Measurements from ENCODE around the gene MAGI2. TPM values are rescaled to one million over a fixed set of nuclear protein-coding genes. Genes with fewer than 3 reads are reported as not detected.
"Not testable (repeated sequence)": the region's sequence is repeated elsewhere in the genome, so short reads cannot be mapped to it uniquely, and the experiment has no call there.

MAGI2 gene
- polyA plus RNA-seq, 4 donors = 0.22 to 2.1 (median 1.5) TPM

- Histone ChIP-seq H3K4me3 (ENCODE audit: low read depth in 1 of 3, low read length in 3 of 3) (no peak overlapping the region), H3K27me3 (ENCODE audit: control insufficient read depth in 3 of 3, insufficient read depth in 3 of 3, low read length in 3 of 3) (no peaks in the 10 kb centered on the region), H3K36me3 (ENCODE audit: control insufficient read depth in 3 of 3, insufficient read depth in 2 of 3, low read depth in 1 of 3, low read length in 3 of 3) (no peaks in the 10 kb centered on the region), H3K9me3 (ENCODE audit: control insufficient read depth in 2 of 2, insufficient read depth in 1 of 2, low read depth in 1 of 2, low read length in 1 of 2) (no peaks in the 10 kb centered on the region), H3K4me1 (ENCODE audit: control insufficient read depth in 3 of 3, insufficient read depth in 2 of 3, low read depth in 1 of 3, low read length in 2 of 3) (peaks cover 0 to 24% (median 6%) of the 10 kb centered on the region in 3 donors), H3K27ac (ENCODE audit: low read depth in 1 of 3, low read length in 2 of 3) (no peak overlapping the region)
- no peak for DNase-seq
- no peak for FAIRE-seq
- 29 to 51% (median 48%) methylated on average over 3 of the region's 3 CpGs for WGBS, 3 donors
Observed at GRCh38 chr7:78013386-78013785, 1440.1 kb downstream of the MAGI2 start.

- Histone ChIP-seq H3K27ac (ENCODE audit: low read depth in 1 of 3, low read length in 2 of 3) (no peak overlapping the region), H3K36me3 (ENCODE audit: control insufficient read depth in 3 of 3, insufficient read depth in 2 of 3, low read depth in 1 of 3, low read length in 3 of 3) (no peaks in the 10 kb centered on the region), H3K9me3 (ENCODE audit: control insufficient read depth in 2 of 2, insufficient read depth in 1 of 2, low read depth in 1 of 2, low read length in 1 of 2) (no peaks in the 10 kb centered on the region), H3K27me3 (ENCODE audit: control insufficient read depth in 3 of 3, insufficient read depth in 3 of 3, low read length in 3 of 3) (no peaks in the 10 kb centered on the region), H3K4me3 (ENCODE audit: low read depth in 1 of 3, low read length in 3 of 3) (no peak overlapping the region), H3K4me1 (ENCODE audit: control insufficient read depth in 3 of 3, insufficient read depth in 2 of 3, low read depth in 1 of 3, low read length in 2 of 3) (peaks cover 0 to 15% (median 0%) of the 10 kb centered on the region in 3 donors)
- DNase-seq (no peak), FAIRE-seq (no peak)
- 43 to 72% (median 45%) methylated on average over 5 of the region's 5 CpGs for WGBS, 3 donors
Observed at GRCh38 chr7:78011642-78012041, 1441.8 kb downstream of the MAGI2 start.

- Histone ChIP-seq H3K4me3 (ENCODE audit: low read depth in 1 of 3, low read length in 3 of 3) (no peak overlapping the region), H3K27me3 (ENCODE audit: control insufficient read depth in 3 of 3, insufficient read depth in 3 of 3, low read length in 3 of 3) (no peaks in the 10 kb centered on the region), H3K36me3 (ENCODE audit: control insufficient read depth in 3 of 3, insufficient read depth in 2 of 3, low read depth in 1 of 3, low read length in 3 of 3) (no peaks in the 10 kb centered on the region), H3K4me1 (ENCODE audit: control insufficient read depth in 3 of 3, insufficient read depth in 2 of 3, low read depth in 1 of 3, low read length in 2 of 3) (peaks cover 0 to 11% (median 0%) of the 10 kb centered on the region in 3 donors), H3K9me3 (ENCODE audit: control insufficient read depth in 2 of 2, insufficient read depth in 1 of 2, low read depth in 1 of 2, low read length in 1 of 2) (no peaks in the 10 kb centered on the region), H3K27ac (ENCODE audit: low read depth in 1 of 3, low read length in 2 of 3) (no peak overlapping the region)
- WGBS, 3 donors = 83 to 92% (median 90%) methylated on average over 3 of the region's 3 CpGs
- DNase-seq = no peak
- no peak for FAIRE-seq
Observed at GRCh38 chr7:78007231-78007630, 1446.2 kb downstream of the MAGI2 start.

GRCh38 chr7:78006063-78006755 lies 1447.3 kb downstream of the MAGI2 start:
- no peak for DNase-seq
- Histone ChIP-seq H3K27ac (ENCODE audit: low read depth in 1 of 3, low read length in 2 of 3) (no peak overlapping the region), H3K4me3 (ENCODE audit: low read depth in 1 of 3, low read length in 3 of 3) (no peak overlapping the region), H3K27me3 (ENCODE audit: control insufficient read depth in 3 of 3, insufficient read depth in 3 of 3, low read length in 3 of 3) (no peaks in the 10 kb centered on the region), H3K36me3 (ENCODE audit: control insufficient read depth in 3 of 3, insufficient read depth in 2 of 3, low read depth in 1 of 3, low read length in 3 of 3) (no peaks in the 10 kb centered on the region), H3K4me1 (ENCODE audit: control insufficient read depth in 3 of 3, insufficient read depth in 2 of 3, low read depth in 1 of 3, low read length in 2 of 3) (peaks cover 0 to 11% (median 0%) of the 10 kb centered on the region in 3 donors), H3K9me3 (ENCODE audit: control insufficient read depth in 2 of 2, insufficient read depth in 1 of 2, low read depth in 1 of 2, low read length in 1 of 2) (no peaks in the 10 kb centered on the region)
- FAIRE-seq = no peak
- 95 to 97% (median 96%) methylated on average over 10 of the region's 10 CpGs for WGBS, 3 donors

GRCh38 chr7:78002715-78003114 lies 1450.8 kb downstream of the MAGI2 start:
- no peaks in the 10 kb centered on the region for H3K9me3 ChIP-seq (ENCODE audit: control insufficient read depth in 2 of 2, insufficient read depth in 1 of 2, low read depth in 1 of 2, low read length in 1 of 2)
- 82 to 97% (median 94%) methylated on average over 4 of the region's 4 CpGs for WGBS, 3 donors
- no peak overlapping the region for H3K4me3 ChIP-seq (ENCODE audit: low read depth in 1 of 3, low read length in 3 of 3)
- H3K4me1 ChIP-seq (ENCODE audit: control insufficient read depth in 3 of 3, insufficient read depth in 2 of 3, low read depth in 1 of 3, low read length in 2 of 3) = peaks cover 0 to 11% (median 0%) of the 10 kb centered on the region in 3 donors
- no peak overlapping the region for H3K27ac ChIP-seq (ENCODE audit: low read depth in 1 of 3, low read length in 2 of 3)
- no peak for FAIRE-seq
- H3K36me3 ChIP-seq (ENCODE audit: control insufficient read depth in 3 of 3, insufficient read depth in 2 of 3, low read depth in 1 of 3, low read length in 3 of 3) = no peaks in the 10 kb centered on the region
- no peak for DNase-seq
- H3K27me3 ChIP-seq (ENCODE audit: control insufficient read depth in 3 of 3, insufficient read depth in 3 of 3, low read length in 3 of 3) = no peaks in the 10 kb centered on the region

- H3K27ac ChIP-seq (ENCODE audit: low read depth in 1 of 3, low read length in 2 of 3) = no peak overlapping the region
- H3K9me3 ChIP-seq (ENCODE audit: control insufficient read depth in 2 of 2, insufficient read depth in 1 of 2, low read depth in 1 of 2, low read length in 1 of 2) = no peaks in the 10 kb centered on the region
- 74 to 83% (median 74%) methylated on average over 3 of the region's 3 CpGs for WGBS, 3 donors
- peaks cover 0 to 11% (median 0%) of the 10 kb centered on the region in 3 donors for H3K4me1 ChIP-seq (ENCODE audit: control insufficient read depth in 3 of 3, insufficient read depth in 2 of 3, low read depth in 1 of 3, low read length in 2 of 3)
- no peaks in the 10 kb centered on the region for H3K36me3 ChIP-seq (ENCODE audit: control insufficient read depth in 3 of 3, insufficient read depth in 2 of 3, low read depth in 1 of 3, low read length in 3 of 3)
- H3K27me3 ChIP-seq (ENCODE audit: control insufficient read depth in 3 of 3, insufficient read depth in 3 of 3, low read length in 3 of 3) = no peaks in the 10 kb centered on the region
- H3K4me3 ChIP-seq (ENCODE audit: low read depth in 1 of 3, low read length in 3 of 3) = no peak overlapping the region
- no peak for DNase-seq
- no peak for FAIRE-seq
Observed at GRCh38 chr7:78002021-78002420, 1451.4 kb downstream of the MAGI2 start.

GRCh38 chr7:77999168-77999567 lies 1454.3 kb downstream of the MAGI2 start:
- not testable (repeated sequence) for H3K4me1 ChIP-seq (ENCODE audit: control insufficient read depth in 3 of 3, insufficient read depth in 2 of 3, low read depth in 1 of 3, low read length in 2 of 3); H3K36me3 ChIP-seq (ENCODE audit: control insufficient read depth in 3 of 3, insufficient read depth in 2 of 3, low read depth in 1 of 3, low read length in 3 of 3); H3K27ac ChIP-seq (ENCODE audit: low read depth in 1 of 3, low read length in 2 of 3); FAIRE-seq; H3K9me3 ChIP-seq (ENCODE audit: control insufficient read depth in 2 of 2, insufficient read depth in 1 of 2, low read depth in 1 of 2, low read length in 1 of 2); H3K27me3 ChIP-seq (ENCODE audit: control insufficient read depth in 3 of 3, insufficient read depth in 3 of 3, low read length in 3 of 3); DNase-seq; H3K4me3 ChIP-seq (ENCODE audit: low read depth in 1 of 3, low read length in 3 of 3)
- whole genome bisulfite sequencing, 3 donors = 76 to 87% (median 81%) methylated on average over 3 of the region's 3 CpGs

GRCh38 chr7:77995717-77996116 lies 1457.8 kb downstream of the MAGI2 start:
- no peaks in the 10 kb centered on the region for H3K9me3 ChIP-seq (ENCODE audit: control insufficient read depth in 2 of 2, insufficient read depth in 1 of 2, low read depth in 1 of 2, low read length in 1 of 2)
- WGBS, 3 donors = 77 to 84% (median 78%) methylated on average over 6 of the region's 6 CpGs
- no peaks in the 10 kb centered on the region for H3K4me1 ChIP-seq (ENCODE audit: control insufficient read depth in 3 of 3, insufficient read depth in 2 of 3, low read depth in 1 of 3, low read length in 2 of 3)
- H3K36me3 ChIP-seq (ENCODE audit: control insufficient read depth in 3 of 3, insufficient read depth in 2 of 3, low read depth in 1 of 3, low read length in 3 of 3) = no peaks in the 10 kb centered on the region
- no peak overlapping the region for H3K27ac ChIP-seq (ENCODE audit: low read depth in 1 of 3, low read length in 2 of 3)
- DNase-seq = no peak
- H3K4me3 ChIP-seq (ENCODE audit: low read depth in 1 of 3, low read length in 3 of 3) = no peak overlapping the region
- no peaks in the 10 kb centered on the region for H3K27me3 ChIP-seq (ENCODE audit: control insufficient read depth in 3 of 3, insufficient read depth in 3 of 3, low read length in 3 of 3)
- FAIRE-seq = no peak

- no peak for DNase-seq
- no peaks in the 10 kb centered on the region for H3K27me3 ChIP-seq (ENCODE audit: control insufficient read depth in 3 of 3, insufficient read depth in 3 of 3, low read length in 3 of 3)
- H3K36me3 ChIP-seq (ENCODE audit: control insufficient read depth in 3 of 3, insufficient read depth in 2 of 3, low read depth in 1 of 3, low read length in 3 of 3) = no peaks in the 10 kb centered on the region
- FAIRE-seq = no peak
- H3K27ac ChIP-seq (ENCODE audit: low read depth in 1 of 3, low read length in 2 of 3) = no peak overlapping the region
- H3K9me3 ChIP-seq (ENCODE audit: control insufficient read depth in 2 of 2, insufficient read depth in 1 of 2, low read depth in 1 of 2, low read length in 1 of 2) = no peaks in the 10 kb centered on the region
- no peak overlapping the region for H3K4me3 ChIP-seq (ENCODE audit: low read depth in 1 of 3, low read length in 3 of 3)
- WGBS, 3 donors = 94 to 99% (median 94%) methylated on average over 3 of the region's 3 CpGs
- H3K4me1 ChIP-seq (ENCODE audit: control insufficient read depth in 3 of 3, insufficient read depth in 2 of 3, low read depth in 1 of 3, low read length in 2 of 3) = no peaks in the 10 kb centered on the region
Observed at GRCh38 chr7:77993838-77994237, 1459.6 kb downstream of the MAGI2 start.
